ENCODE data around the gene LRRC17. TPM values are rescaled to one million over a fixed set of nuclear protein-coding genes. Genes with fewer than 3 reads are reported as not detected.

LRRC17 gene
- total and polyA plus RNA-seq, 12 donors = 1.5 to 26.3 (median 3.3) TPM

DNA sequence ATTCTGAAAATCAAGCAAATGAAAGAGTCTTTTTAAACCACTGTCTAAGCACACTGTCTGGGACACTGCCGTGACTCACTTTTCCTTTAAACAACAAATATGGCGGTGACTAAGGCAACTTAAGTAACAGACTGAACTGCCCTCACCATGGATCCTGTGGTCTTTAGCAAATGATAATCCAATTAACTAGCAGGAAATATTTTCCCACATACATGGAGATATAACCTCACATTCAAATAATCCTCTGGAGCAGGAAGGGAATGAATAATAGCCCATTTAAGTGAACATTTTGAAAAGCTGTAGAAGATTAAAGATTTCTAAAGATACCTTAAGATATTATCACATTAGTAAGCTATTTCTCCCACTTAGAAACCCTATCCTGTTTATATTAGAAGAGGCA lies 40.3 kb upstream of the LRRC17 start:
- no peaks in the 10 kb centered on the region for H3K36me3 ChIP-seq (replicated peaks in 1 of 2)
- H3K9me3 ChIP-seq (replicated peaks in 1 of 3) = no peaks in the 10 kb centered on the region
- no peak overlapping the region for H3K27ac ChIP-seq
- H3K4me3 ChIP-seq = no peak overlapping the region
- 95 to 97% (median 96%) methylated on average over 2 of the region's 2 CpGs for WGBS, 4 donors
- TF ChIP-seq CTCF (IDR thresholded peaks at IDR 0.05) (no peak), POLR2A (IDR thresholded peaks at IDR 0.05) (no peak)
- no peak for DNase-seq
- no peaks in the 10 kb centered on the region for H3K27me3 ChIP-seq
- peaks cover 0 to 7% of the 10 kb centered on the region in 2 donors for H3K4me1 ChIP-seq (replicated peaks in 1 of 2)
- intact Hi-C loops (cut with DNase I) = no loop called here

DNA sequence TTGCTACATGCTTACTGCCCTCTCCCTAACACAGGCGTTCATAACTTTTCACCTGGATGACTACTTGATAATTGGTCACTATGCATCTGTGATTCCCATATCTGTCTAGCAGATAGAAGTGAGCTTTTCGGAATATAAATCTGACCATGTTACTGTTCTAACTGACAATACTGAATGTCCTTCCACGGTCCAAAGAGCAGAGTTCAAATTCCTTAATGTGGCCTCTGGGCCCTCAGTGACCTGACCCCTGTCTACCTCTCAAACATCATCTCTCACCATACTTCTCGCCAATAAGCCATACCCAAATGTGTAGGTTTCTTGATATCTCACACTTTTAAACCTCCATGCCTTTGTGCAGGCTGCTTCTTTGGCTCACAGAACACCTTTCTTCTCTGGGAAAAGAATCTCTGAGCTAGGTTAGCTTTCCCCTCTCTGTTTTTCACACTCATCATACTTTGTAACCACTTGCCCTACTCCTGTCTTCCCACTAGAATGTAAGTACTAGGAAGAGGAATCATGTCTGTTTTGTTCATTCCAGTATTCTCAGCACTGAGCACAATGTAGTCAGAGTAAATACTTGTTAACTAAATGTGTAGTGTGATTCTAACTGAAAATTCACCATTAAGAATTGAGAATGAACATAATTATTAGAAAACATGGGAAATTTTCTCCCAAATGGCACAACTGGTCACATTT lies 39.2 kb upstream of the LRRC17 start:
- Histone ChIP-seq H3K9me3 (replicated peaks in 1 of 3) (no peaks in the 10 kb centered on the region), H3K36me3 (replicated peaks in 1 of 2) (no peaks in the 10 kb centered on the region), H3K4me1 (replicated peaks in 1 of 2) (peaks cover 0 to 7% of the 10 kb centered on the region in 2 donors), H3K4me3 (no peak overlapping the region), H3K27ac (no peak overlapping the region), H3K27me3 (no peaks in the 10 kb centered on the region)
- TF ChIP-seq CTCF (IDR thresholded peaks at IDR 0.05) (no peak), POLR2A (IDR thresholded peaks at IDR 0.05) (no peak)
- intact Hi-C loops (cut with DNase I) = no loop called here
- 85 to 91% (median 87%) methylated on average over 4 of the region's 4 CpGs for WGBS, 4 donors
- no peak for DNase-seq

DNA sequence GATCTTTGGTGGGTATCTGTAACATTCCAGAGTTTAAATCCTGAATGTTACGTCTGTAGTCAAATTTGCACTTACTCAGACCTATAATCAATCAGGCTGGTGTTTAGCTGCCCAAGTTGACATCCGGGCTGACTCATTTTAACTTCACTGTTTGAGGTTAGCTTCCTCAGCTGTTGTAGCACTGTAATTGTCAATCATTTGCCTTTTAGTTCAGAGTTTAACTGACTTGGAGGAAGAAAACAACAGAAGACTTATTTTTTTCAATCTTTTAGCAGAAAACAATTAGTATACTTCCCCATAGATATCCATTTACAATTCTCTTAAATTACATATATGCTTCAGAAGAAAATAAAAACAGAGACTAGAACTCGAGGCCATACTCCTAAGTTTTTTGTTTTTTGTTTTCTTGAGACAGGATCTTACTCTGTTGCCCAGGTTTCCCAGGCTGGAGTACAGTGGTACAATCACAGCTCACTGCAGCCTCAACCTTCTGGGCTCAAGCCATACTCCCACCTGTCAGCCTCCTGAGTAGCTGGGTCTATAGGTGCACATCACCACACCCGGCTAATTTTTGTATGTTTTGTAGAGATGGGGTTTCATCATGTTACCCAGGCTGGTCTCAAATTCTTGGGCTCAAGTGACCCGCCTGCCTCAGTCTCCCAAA lies 38.5 kb upstream of the LRRC17 start:
- peak in 2 of 7 donors; percentile 9 to 21 for DNase-seq
- no peak overlapping the region for H3K27ac ChIP-seq
- H3K4me1 ChIP-seq (replicated peaks in 1 of 2) = peaks cover 0 to 7% of the 10 kb centered on the region in 2 donors
- no peaks in the 10 kb centered on the region for H3K27me3 ChIP-seq
- 62 to 73% (median 68%) methylated on average over 5 of the region's 5 CpGs for whole genome bisulfite sequencing, 4 donors
- H3K9me3 ChIP-seq (replicated peaks in 1 of 3) = no peaks in the 10 kb centered on the region
- H3K4me3 ChIP-seq = no peak overlapping the region
- intact Hi-C loops (cut with DNase I) = no loop called here
- TF ChIP-seq POLR2A (IDR thresholded peaks at IDR 0.05) (no peak), CTCF (IDR thresholded peaks at IDR 0.05) (no peak)
- H3K36me3 ChIP-seq (replicated peaks in 1 of 2) = no peaks in the 10 kb centered on the region

GRCh38 chr7:102874966-102875365 lies 37.8 kb upstream of the LRRC17 start:
- H3K27ac ChIP-seq = no peak overlapping the region
- H3K4me1 ChIP-seq (replicated peaks in 1 of 2) = peaks cover 0 to 7% of the 10 kb centered on the region in 2 donors
- TF ChIP-seq POLR2A (IDR thresholded peaks at IDR 0.05) = no peak
- no peak for TF ChIP-seq CTCF (IDR thresholded peaks at IDR 0.05)
- 75 to 100% (median 90%) methylated on average over 1 of the region's 1 CpG for WGBS, 4 donors
- intact Hi-C loops (cut with DNase I) = no loop called here
- no peak overlapping the region for H3K4me3 ChIP-seq
- no peaks in the 10 kb centered on the region for H3K27me3 ChIP-seq
- no peak for DNase-seq
- no peaks in the 10 kb centered on the region for H3K9me3 ChIP-seq (replicated peaks in 1 of 3)
- H3K36me3 ChIP-seq (replicated peaks in 1 of 2) = no peaks in the 10 kb centered on the region

All from adrenal gland (tissue), 12 donors.